ENCODE measurements around the gene ID3.

Gene ID3

DNA sequence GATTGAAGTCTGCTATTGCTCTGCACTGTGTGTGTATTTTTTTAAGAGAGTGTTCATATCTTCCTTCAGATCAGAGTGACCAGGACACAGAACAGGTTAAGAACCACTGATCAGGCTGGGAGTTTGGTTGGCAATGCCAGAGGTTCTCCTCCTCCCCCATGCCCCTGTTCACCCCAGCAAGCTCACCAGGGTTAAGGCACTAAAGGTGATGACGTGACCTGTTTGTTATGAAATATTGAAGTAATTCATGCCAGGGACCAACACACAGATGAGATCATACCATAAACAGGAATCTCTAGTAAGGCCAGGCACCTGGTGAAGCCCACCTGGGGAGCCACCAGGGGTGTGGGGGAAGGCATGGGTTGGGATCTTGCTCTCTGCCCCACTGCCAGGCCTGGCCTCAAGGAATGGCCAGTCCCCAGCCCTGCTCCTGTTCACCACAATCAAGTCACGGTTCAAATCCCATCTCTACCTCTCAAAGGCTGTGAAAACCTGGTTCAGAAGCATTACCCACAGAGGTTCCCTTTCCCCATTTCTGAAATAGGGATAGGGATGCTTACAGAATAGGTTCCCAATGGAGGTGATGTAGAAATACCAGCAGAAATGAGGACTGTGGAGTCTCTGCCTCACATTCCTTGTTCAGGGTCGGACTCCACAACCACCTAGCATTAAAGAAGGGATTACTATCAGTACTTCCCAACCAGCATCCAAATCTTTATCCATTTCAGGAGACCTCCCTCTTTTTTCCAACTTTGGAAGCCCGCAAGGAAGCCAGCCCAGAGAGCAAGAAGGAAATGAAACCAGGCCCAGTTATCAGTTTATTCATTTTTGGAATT is 2.4 kb downstream of the ID3 start (continued):
- TF ChIP-seq ZNF19 (tag by site-specific recombination; IDR thresholded peaks at IDR 0.05; ENCODE audit: low read depth) (no peak), MZF1 (tag by site-specific recombination; IDR thresholded peaks at IDR 0.05; ENCODE audit: borderline replicate concordance) (no peak), ZNF560 (tag by site-specific recombination; IDR thresholded peaks at IDR 0.05; ENCODE audit: borderline replicate concordance) (no peak), ZSCAN30 (tag by site-specific recombination; IDR thresholded peaks at IDR 0.05) (no peak), ZNF341 (tag by site-specific recombination; IDR thresholded peaks at IDR 0.05; ENCODE audit: low read depth) (peak; percentile 48; the same call in 1 of the 2 replicates), ZNF571 (tag by site-specific recombination; IDR thresholded peaks at IDR 0.05) (no peak), ZNF610 (tag by site-specific recombination; IDR thresholded peaks at IDR 0.05; ENCODE audit: borderline replicate concordance) (no peak), OSR2 (tag by site-specific recombination; IDR thresholded peaks at IDR 0.05) (peak; percentile 33; the same call in 1 of the 2 replicates), ZNF221 (tag by site-specific recombination; IDR thresholded peaks at IDR 0.05; ENCODE audit: borderline replicate concordance) (no peak), ZNF48 (tag by site-specific recombination; IDR thresholded peaks at IDR 0.05) (no peak), ZNF558 (tag by site-specific recombination; IDR thresholded peaks at IDR 0.05) (no peak), ZNF184 (tag by site-specific recombination; IDR thresholded peaks at IDR 0.05) (no peak), ZNF302 (tag by site-specific recombination; IDR thresholded peaks at IDR 0.05; ENCODE audit: low read depth) (no peak), ZNF398 (tag by site-specific recombination; IDR thresholded peaks at IDR 0.05) (0 out of 2 replicates have a peak, but pooled peaks have one; percentile 32), ZNF214 (tag by site-specific recombination; IDR thresholded peaks at IDR 0.05; ENCODE audit: borderline replicate concordance) (no peak), ZNF76 (tag by site-specific recombination; IDR thresholded peaks at IDR 0.05; ENCODE audit: borderline replicate concordance, low read depth) (no peak), YY1 (tag by site-specific recombination; IDR thresholded peaks at IDR 0.05) (no peak), KLF17 (tag by site-specific recombination; IDR thresholded peaks at IDR 0.05) (no peak), ZNF548 (tag by site-specific recombination; IDR thresholded peaks at IDR 0.05) (no peak), KLF9 (tag by site-specific recombination; IDR thresholded peaks at IDR 0.05; ENCODE audit: low read depth) (no peak), SP7 (tag by site-specific recombination; IDR thresholded peaks at IDR 0.05) (0 out of 2 replicates have a peak, but pooled peaks have one; percentile 49), ZNF138 (tag by site-specific recombination; IDR thresholded peaks at IDR 0.05; ENCODE audit: borderline replicate concordance) (no peak), ZNF704 (tag by site-specific recombination; IDR thresholded peaks at IDR 0.05) (no peak), ZSCAN23 (tag by site-specific recombination; IDR thresholded peaks at IDR 0.05) (no peak), ZNF391 (tag by site-specific recombination; IDR thresholded peaks at IDR 0.05; ENCODE audit: borderline replicate concordance, low read depth) (no peak), SP3 (tag by site-specific recombination; IDR thresholded peaks at IDR 0.05) (0 out of 2 replicates have a peak, but pooled peaks have one; percentile 13)
- TF ChIP-seq, protein P1, sequence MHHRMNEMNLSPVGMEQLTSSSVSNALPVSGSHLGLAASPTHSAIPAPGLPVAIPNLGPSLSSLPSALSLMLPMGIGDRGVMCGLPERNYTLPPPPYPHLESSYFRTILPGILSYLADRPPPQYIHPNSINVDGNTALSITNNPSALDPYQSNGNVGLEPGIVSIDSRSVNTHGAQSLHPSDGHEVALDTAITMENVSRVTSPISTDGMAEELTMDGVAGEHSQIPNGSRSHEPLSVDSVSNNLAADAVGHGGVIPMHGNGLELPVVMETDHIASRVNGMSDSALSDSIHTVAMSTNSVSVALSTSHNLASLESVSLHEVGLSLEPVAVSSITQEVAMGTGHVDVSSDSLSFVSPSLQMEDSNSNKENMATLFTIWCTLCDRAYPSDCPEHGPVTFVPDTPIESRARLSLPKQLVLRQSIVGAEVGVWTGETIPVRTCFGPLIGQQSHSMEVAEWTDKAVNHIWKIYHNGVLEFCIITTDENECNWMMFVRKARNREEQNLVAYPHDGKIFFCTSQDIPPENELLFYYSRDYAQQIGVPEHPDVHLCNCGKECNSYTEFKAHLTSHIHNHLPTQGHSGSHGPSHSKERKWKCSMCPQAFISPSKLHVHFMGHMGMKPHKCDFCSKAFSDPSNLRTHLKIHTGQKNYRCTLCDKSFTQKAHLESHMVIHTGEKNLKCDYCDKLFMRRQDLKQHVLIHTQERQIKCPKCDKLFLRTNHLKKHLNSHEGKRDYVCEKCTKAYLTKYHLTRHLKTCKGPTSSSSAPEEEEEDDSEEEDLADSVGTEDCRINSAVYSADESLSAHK (tag by site-specific recombination; IDR thresholded peaks at IDR 0.05): no peak
- TF ChIP-seq, protein P2, sequence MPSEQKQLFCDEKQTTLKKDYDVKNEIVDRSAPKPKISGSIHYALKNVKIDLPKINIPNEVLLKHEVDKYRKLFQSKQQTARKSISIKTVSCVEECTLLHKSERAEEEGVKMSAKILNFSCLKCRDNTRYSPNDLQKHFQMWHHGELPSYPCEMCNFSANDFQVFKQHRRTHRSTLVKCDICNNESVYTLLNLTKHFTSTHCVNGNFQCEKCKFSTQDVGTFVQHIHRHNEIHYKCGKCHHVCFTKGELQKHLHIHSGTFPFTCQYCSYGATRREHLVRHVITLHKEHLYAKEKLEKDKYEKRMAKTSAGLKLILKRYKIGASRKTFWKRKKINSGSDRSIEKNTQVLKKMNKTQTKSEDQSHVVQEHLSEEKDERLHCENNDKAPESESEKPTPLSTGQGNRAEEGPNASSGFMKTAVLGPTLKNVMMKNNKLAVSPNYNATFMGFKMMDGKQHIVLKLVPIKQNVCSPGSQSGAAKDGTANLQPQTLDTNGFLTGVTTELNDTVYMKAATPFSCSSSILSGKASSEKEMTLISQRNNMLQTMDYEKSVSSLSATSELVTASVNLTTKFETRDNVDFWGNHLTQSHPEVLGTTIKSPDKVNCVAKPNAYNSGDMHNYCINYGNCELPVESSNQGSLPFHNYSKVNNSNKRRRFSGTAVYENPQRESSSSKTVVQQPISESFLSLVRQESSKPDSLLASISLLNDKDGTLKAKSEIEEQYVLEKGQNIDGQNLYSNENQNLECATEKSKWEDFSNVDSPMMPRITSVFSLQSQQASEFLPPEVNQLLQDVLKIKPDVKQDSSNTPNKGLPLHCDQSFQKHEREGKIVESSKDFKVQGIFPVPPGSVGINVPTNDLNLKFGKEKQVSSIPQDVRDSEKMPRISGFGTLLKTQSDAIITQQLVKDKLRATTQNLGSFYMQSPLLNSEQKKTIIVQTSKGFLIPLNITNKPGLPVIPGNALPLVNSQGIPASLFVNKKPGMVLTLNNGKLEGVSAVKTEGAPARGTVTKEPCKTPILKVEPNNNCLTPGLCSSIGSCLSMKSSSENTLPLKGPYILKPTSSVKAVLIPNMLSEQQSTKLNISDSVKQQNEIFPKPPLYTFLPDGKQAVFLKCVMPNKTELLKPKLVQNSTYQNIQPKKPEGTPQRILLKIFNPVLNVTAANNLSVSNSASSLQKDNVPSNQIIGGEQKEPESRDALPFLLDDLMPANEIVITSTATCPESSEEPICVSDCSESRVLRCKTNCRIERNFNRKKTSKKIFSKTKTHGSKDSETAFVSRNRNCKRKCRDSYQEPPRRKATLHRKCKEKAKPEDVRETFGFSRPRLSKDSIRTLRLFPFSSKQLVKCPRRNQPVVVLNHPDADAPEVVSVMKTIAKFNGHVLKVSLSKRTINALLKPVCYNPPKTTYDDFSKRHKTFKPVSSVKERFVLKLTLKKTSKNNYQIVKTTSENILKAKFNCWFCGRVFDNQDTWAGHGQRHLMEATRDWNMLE (tag by site-specific recombination; conservative IDR thresholded peaks at IDR 0.05; ENCODE audit: low read depth): no peak

Measured in HEK293 (cell line).